HepG2 (cell line): ENCODE data around the gene MTHFR. TPM values are rescaled to one million over a fixed set of nuclear protein-coding genes. Genes with fewer than 3 reads are reported as not detected.
A peak's percentile ranks its signal among the peaks of the same experiment; 100 is the strongest.

Experiments
- ATAC-seq: fragments of 200-7000 bp; cut with Tn5 transposase; 3 replicates; pipeline ENCODE4 v1.9.1; 2020; ENCODE audit warnings: mild to moderate bottlenecking, moderate library complexity
- BruUV-seq: library from RNA; stranded (reverse); fragments of 400-500 nt; replicated peaks from 2 replicates; lab custom pipeline; 2021; lab: Mats Ljungman, UMichigan
- CTCF ChIA-PET: fragments of 300-600 bp; formaldehyde crosslinking; extraction: SDS; loops from one replicate; lab custom pipeline; 2021; ENCODE audit warnings: low total read pairs, inconsistent platforms, low intra/inter-chr PET ratio; lab: Yijun Ruan, JAX
- POLR2A ChIA-PET: fragments of 350-600 bp; sonication (Branson Sonifier 250); formaldehyde crosslinking; loops from one replicate; lab custom pipeline; 2020; ENCODE audit warnings: antibody characterized with exemption, inconsistent platforms; lab: Yijun Ruan, JAX
- DNase-seq: peaks from one replicate; pipeline ENCODE4 v3.0.0-alpha.2; 2015; ENCODE audit warnings: low spot score
- FAIRE-seq: peaks from 3 replicates; lab custom pipeline; 2011; peaks lifted over from hg19 to GRCh38; lab: Jason Lieb, UNC
- H2AFZ ChIP-seq: one replicate; pipeline ENCODE4 v1.6.1; 2011; ENCODE audit warnings: low read length, inconsistent platforms
- H3K27ac ChIP-seq: fragments of 300-600 bp; 3 replicates; pipeline ENCODE4 v1.8.0; 2011; ENCODE audit warnings: mixed run types, mild to moderate bottlenecking, mixed read lengths, low read length, inconsistent platforms; ENCODE audit not compliant: insufficient read depth; ENCODE audit errors: extremely low read length
- H3K27me3 ChIP-seq, 2 experiments: fragments of 200-600 bp in 1 of 2; 2 replicates in 1 of 2; 3 replicates in 1 of 2; pipeline versions ENCODE4 v1.6.0 to v1.8.0; 2011; ENCODE audit warnings: low read length in 2 of 2, mild to moderate bottlenecking in 2 of 2, moderate library complexity in 2 of 2, inconsistent platforms in 1 of 2; ENCODE audit not compliant: insufficient read depth in 2 of 2, control insufficient read depth in 1 of 2
- H3K36me3 ChIP-seq, 2 experiments: fragments of 200-600 bp in 1 of 2; replicated peaks in 1 of 2; 2 replicates in 1 of 2; 3 replicates in 1 of 2; pipeline versions ENCODE4 v1.5.1 to v1.8.0; 2011; ENCODE audit warnings: low read length in 2 of 2, inconsistent platforms in 1 of 2; ENCODE audit not compliant: insufficient read depth in 2 of 2, control insufficient read depth in 1 of 2
- H3K4me1 ChIP-seq: 2 replicates; pipeline ENCODE4 v1.5.1; 2012; ENCODE audit warnings: low read length, inconsistent platforms; ENCODE audit not compliant: insufficient read depth
- H3K4me2 ChIP-seq: 2 replicates; pipeline ENCODE4 v1.6.0; 2011; ENCODE audit warnings: low read depth, low read length, inconsistent platforms
- H3K4me3 ChIP-seq, 3 experiments: fragments of 200-600 bp in 1 of 3; sonication (generic), shearing (Covaris generic) in 1 of 3; replicated peaks in 1 of 3; 2 replicates each; pipeline ENCODE4 v1.5.1; 2011 to 2016; ENCODE audit warnings: low read length in 3 of 3, inconsistent platforms in 2 of 3, low read depth in 2 of 3, mild to moderate bottlenecking in 2 of 3, control low read depth in 1 of 3, mixed read lengths in 1 of 3; ENCODE audit not compliant: insufficient read depth in 1 of 3
- H3K79me2 ChIP-seq: one replicate; pipeline ENCODE4 v1.6.1; 2011; ENCODE audit warnings: low read length, inconsistent platforms; ENCODE audit not compliant: insufficient read depth
- H3K9ac ChIP-seq: 2 replicates; pipeline ENCODE4 v1.6.0; 2011; ENCODE audit warnings: mild to moderate bottlenecking, low read depth, low read length, inconsistent platforms; ENCODE audit not compliant: insufficient read depth
- H3K9me3 ChIP-seq: 2 replicates; pipeline ENCODE4 v1.5.1; 2012; ENCODE audit warnings: mild to moderate bottlenecking, low read length
- H4K20me1 ChIP-seq: 2 replicates; pipeline ENCODE4 v1.6.0; 2011; ENCODE audit warnings: inconsistent platforms, mild to moderate bottlenecking, low read length, moderate library complexity; ENCODE audit not compliant: insufficient read depth
- AGO2 ChIP-seq: fragments of 200-400 bp; formaldehyde crosslinking; optimal IDR thresholded peaks from 2 replicates; pipeline ENCODE3; 2017; ENCODE audit warnings: mild to moderate bottlenecking, low read depth, low read length, moderate library complexity
- CBX2 ChIP-seq, 2 experiments: fragments of 200-600 bp in 1 of 2; sonication (generic); formaldehyde crosslinking in 1 of 2; IDR thresholded peaks; 2 replicates each; pipeline versions ENCODE4 v1.7.0 to v1.8.1; 2018 to 2022; ENCODE audit warnings: low read depth in 2 of 2, low read length in 1 of 2, mild to moderate bottlenecking in 1 of 2, missing genetic modification reagents in 1 of 2
- HNRNPK ChIP-seq: fragments of 200-400 bp; formaldehyde crosslinking; IDR thresholded peaks from 2 replicates; pipeline ENCODE4 v1.6.1; 2018; ENCODE audit warnings: low read length, low read depth, moderate library complexity, mild to moderate bottlenecking; ENCODE audit not compliant: poor library complexity, severe bottlenecking
- ISL2 ChIP-seq: sonication (generic); formaldehyde crosslinking; IDR thresholded peaks from 2 replicates; pipeline ENCODE4 v1.5.0; 2020; ENCODE audit warnings: missing genetic modification reagents
- NBN ChIP-seq: fragments of 450-650 bp; conservative IDR thresholded peaks from 2 replicates; pipeline ENCODE4 v1.6.1; 2017
- NFYC ChIP-seq: IDR thresholded peaks from 2 replicates; pipeline ENCODE4 v1.6.1; 2016; ENCODE audit warnings: missing genetic modification reagents, missing compliant biosample characterization
- POLR2A ChIP-seq, 2 experiments: IDR thresholded peaks; 2 replicates each; pipeline ENCODE4 v1.6.1; 2011; ENCODE audit warnings: low read depth in 2 of 2, low read length in 2 of 2, mild to moderate bottlenecking in 1 of 2, moderate library complexity in 1 of 2; ENCODE audit not compliant: insufficient read depth in 1 of 2
- RFXANK ChIP-seq: IDR thresholded peaks from 2 replicates; pipeline ENCODE4 v1.6.1; 2016
- TBP ChIP-seq: sonication (generic); formaldehyde crosslinking; IDR thresholded peaks from 2 replicates; pipeline ENCODE4 v1.5.0; 2020; ENCODE audit warnings: missing genetic modification reagents
- TBX2 ChIP-seq: sonication (generic); formaldehyde crosslinking; IDR thresholded peaks from 2 replicates; pipeline ENCODE4 v1.5.0; 2020; ENCODE audit warnings: missing genetic modification reagents, mild to moderate bottlenecking, borderline replicate concordance
- TEAD3 ChIP-seq: optimal IDR thresholded peaks from 2 replicates; pipeline ENCODE3; 2016; ENCODE audit warnings: borderline replicate concordance
- XBP1 ChIP-seq: sonication (generic); formaldehyde crosslinking; IDR thresholded peaks from 2 replicates; pipeline ENCODE4 v1.5.0; 2020; ENCODE audit warnings: missing genetic modification reagents
- ZBTB42 ChIP-seq: sonication (generic); formaldehyde crosslinking; IDR thresholded peaks from 2 replicates; pipeline ENCODE4 v1.5.0; 2020; ENCODE audit warnings: mild to moderate bottlenecking, missing genetic modification reagents
- ZFP37 ChIP-seq: sonication (generic); formaldehyde crosslinking; IDR thresholded peaks from 2 replicates; pipeline ENCODE4 v1.4.0; 2020; ENCODE audit warnings: missing genetic modification reagents, borderline replicate concordance
- ZNF333 ChIP-seq: sonication (generic); formaldehyde crosslinking; IDR thresholded peaks from 2 replicates; pipeline ENCODE4 v1.4.0; 2020; ENCODE audit warnings: mild to moderate bottlenecking, missing genetic modification reagents, borderline replicate concordance
- ZNF510 ChIP-seq: sonication (generic); formaldehyde crosslinking; IDR thresholded peaks from 2 replicates; pipeline ENCODE4 v1.4.0; 2020; ENCODE audit warnings: low read depth, mild to moderate bottlenecking, missing genetic modification reagents
- ZNF557 ChIP-seq: sonication (generic); formaldehyde crosslinking; IDR thresholded peaks from 2 replicates; pipeline ENCODE4 v1.4.0; 2020; ENCODE audit warnings: missing genetic modification reagents
- ZNF629 ChIP-seq: sonication (generic); formaldehyde crosslinking; conservative IDR thresholded peaks from 2 replicates; pipeline ENCODE4 v1.5.0; 2020; ENCODE audit warnings: missing genetic modification reagents
- ZNF713 ChIP-seq: sonication (generic); formaldehyde crosslinking; IDR thresholded peaks from 2 replicates; pipeline ENCODE4 v1.4.0; 2020; ENCODE audit warnings: mild to moderate bottlenecking, missing genetic modification reagents
- ZNF780A ChIP-seq: sonication (generic); formaldehyde crosslinking; IDR thresholded peaks from 2 replicates; pipeline ENCODE4 v1.8.0; 2022; ENCODE audit warnings: mild to moderate bottlenecking, missing genetic modification reagents, moderate library complexity
- ZNF790 ChIP-seq: sonication (generic); formaldehyde crosslinking; IDR thresholded peaks from 2 replicates; pipeline ENCODE4 v1.8.0; 2022; ENCODE audit warnings: missing genetic modification reagents, mild to moderate bottlenecking, borderline replicate concordance
- WGBS: methylation state at CpG from one replicate; pipeline ENCODE4 v1.1.6; 2017; ENCODE audit warnings: low lambda C conversion rate; 5-methylcytosine and 5-hydroxymethylcytosine counted together
- in situ Hi-C: cut with HindIII; loops from 2 replicates; pipeline ENCODE4 v1.10.0; 2017; ENCODE audit warnings: low pct_unique_long_range_greater_than_20kb; ENCODE audit not compliant: extremely low pct_ligation_motif_present
- intact Hi-C: fragments of 100-400 bp; cut with micrococcal nuclease; formaldehyde crosslinking; loops from one replicate; pipeline ENCODE4 v1.10.0; 2022; ENCODE audit not compliant: unreplicated experiment
- polyA plus RNA-seq, 8 experiments: library from polyadenylated mRNA; depleted of rRNA in 3 of 8; stranded (reverse) in 7 of 8; unstranded in 1 of 8; fragments of >200 nt; fragmentation: Illumina TruSeq in 4 of 8; extraction: Trizol in 4 of 8; gene quantifications; 2 replicates each; pipeline versions ENCODE4 v1.2.1 to v1.2.3, GENCODE V29; 2011 to 2016; ENCODE audit warnings: low read depth in 4 of 8, missing spikeins in 1 of 8, mixed read lengths in 1 of 8; ENCODE audit not compliant: insufficient read depth in 1 of 8
- total RNA-seq, 5 experiments: library from RNA; depleted of rRNA; stranded (reverse); fragments of >200 nt; fragmentation: Illumina TruSeq; extraction: Trizol; gene quantifications; 2 replicates each; pipeline ENCODE4 v1.2.3, GENCODE V29; 2016; ENCODE audit warnings: low read depth in 1 of 5
- TF ChIP-seq, protein P1 (sequence below): sonication (generic); formaldehyde crosslinking; IDR thresholded peaks from 2 replicates; pipeline ENCODE4 v1.4.0; 2020; ENCODE audit warnings: missing genetic modification reagents, mild to moderate bottlenecking, borderline replicate concordance
- TF ChIP-seq, protein P2 (sequence below): sonication (generic); formaldehyde crosslinking; IDR thresholded peaks from 2 replicates; pipeline ENCODE4 v1.9.0; 2021; ENCODE audit warnings: missing genetic modification reagents, borderline replicate concordance
- TF ChIP-seq, protein P3 (sequence below): sonication (generic); formaldehyde crosslinking; IDR thresholded peaks from 2 replicates; pipeline ENCODE4 v1.4.0; 2020; ENCODE audit warnings: mild to moderate bottlenecking, low read depth, missing genetic modification reagents

The MTHFR gene
- total and polyA plus RNA-seq, 2 of the 13 experiments (the other 11 are each of a cell fraction or from before 2014, with no cell fraction given), result 3.8 to 8.2 TPM

DNA sequence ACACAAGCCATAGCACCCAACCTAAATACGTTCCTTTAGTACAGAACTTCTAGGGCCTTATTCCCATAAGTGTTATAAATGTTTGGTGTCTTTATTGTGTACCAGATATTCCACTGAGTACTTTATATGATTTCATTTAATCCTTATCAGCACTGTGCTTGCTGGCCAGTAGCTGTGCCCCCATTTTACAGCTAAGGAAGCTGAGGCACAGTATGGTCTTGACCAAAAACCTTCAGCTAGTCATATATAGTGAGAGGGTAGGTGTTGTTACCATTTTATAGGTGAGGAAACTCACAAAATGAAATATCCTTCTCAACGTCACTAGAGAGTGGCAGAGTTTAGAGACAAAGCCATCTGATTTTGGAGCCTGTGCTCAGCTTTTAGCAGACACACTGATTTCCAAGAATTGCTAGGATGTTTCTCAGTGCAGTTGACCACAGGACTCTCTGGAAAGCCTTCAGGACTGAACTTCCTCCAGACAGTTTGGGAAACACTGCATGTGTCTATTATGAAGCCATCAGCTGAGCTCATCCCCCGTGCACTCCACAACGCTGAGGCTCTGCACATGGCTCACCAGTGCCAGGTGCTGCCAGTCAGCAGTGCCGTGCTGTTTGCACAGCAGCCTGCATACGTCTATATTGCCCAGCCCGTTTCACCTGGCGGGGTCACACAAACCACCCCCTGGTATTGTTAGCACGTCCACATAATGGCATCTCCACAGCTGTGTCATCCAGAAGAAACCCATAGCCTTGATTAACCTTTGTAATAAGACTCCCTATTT, 26.4 kb upstream of the MTHFR start:
- WGBS, result 96% methylated on average over 8 of the region's 9 CpGs
- Histone ChIP-seq H3K36me3 (peaks cover 41 to 88% of the 10 kb centered on the region in 2 experiments), H3K27me3 (no peaks in the 10 kb centered on the region), H3K9ac (no peak overlapping the region), H3K4me1 (no peaks in the 10 kb centered on the region), H2AFZ (no peak overlapping the region), H3K4me3 (no peak overlapping the region), H4K20me1 (no peaks in the 10 kb centered on the region), H3K27ac (no peak overlapping the region), H3K9me3 (no peaks in the 10 kb centered on the region), H3K4me2 (no peak overlapping the region), H3K79me2 (no peaks in the 10 kb centered on the region)
- FAIRE-seq (no peak), ATAC-seq (no peak), DNase-seq (no peak)
- no TSS peak for BruUV-seq
- ChIA-PET CTCF (no interaction called here), POLR2A (interaction anchor here (1.0 to 1.4 kb wide), 2 partner anchors 11 kb away, joined by 3 to 4 read pairs; no protein-coding TSS in a partner anchor)
- in situ Hi-C loops, result loop anchor here (10.0 kb wide), 1 partner anchor 133 kb away; no protein-coding TSS in a partner anchor
- intact Hi-C loops, result no loop called here
- TF ChIP-seq TBX2, result no peak
- no peak for TF ChIP-seq ISL2
- no peak for TF ChIP-seq ZFP37 (CRISPR knock-in tag)
- TF ChIP-seq NFYC, result no peak
- TF ChIP-seq XBP1, result no peak
- peak; percentile 41 for TF ChIP-seq AGO2
- TF ChIP-seq, protein P1, sequence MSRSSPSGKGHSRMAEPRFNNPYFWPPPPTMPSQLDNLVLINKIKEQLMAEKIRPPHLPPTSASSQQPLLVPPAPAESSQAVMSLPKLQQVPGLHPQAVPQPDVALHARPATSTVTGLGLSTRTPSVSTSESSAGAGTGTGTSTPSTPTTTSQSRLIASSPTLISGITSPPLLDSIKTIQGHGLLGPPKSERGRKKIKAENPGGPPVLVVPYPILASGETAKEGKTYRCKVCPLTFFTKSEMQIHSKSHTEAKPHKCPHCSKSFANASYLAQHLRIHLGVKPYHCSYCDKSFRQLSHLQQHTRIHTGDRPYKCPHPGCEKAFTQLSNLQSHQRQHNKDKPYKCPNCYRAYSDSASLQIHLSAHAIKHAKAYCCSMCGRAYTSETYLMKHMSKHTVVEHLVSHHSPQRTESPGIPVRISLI (CRISPR knock-in tag), result no peak
- no peak for TF ChIP-seq ZNF333 (CRISPR knock-in tag)
- no peak for TF ChIP-seq TEAD3 (CRISPR knock-in tag)
- no peak for TF ChIP-seq ZNF713
- TF ChIP-seq RFXANK (CRISPR knock-in tag), result no peak
- no peak for TF ChIP-seq ZNF557 (CRISPR knock-in tag)
- TF ChIP-seq TBP (CRISPR knock-in tag), result no peak
- TF ChIP-seq, protein P2, sequence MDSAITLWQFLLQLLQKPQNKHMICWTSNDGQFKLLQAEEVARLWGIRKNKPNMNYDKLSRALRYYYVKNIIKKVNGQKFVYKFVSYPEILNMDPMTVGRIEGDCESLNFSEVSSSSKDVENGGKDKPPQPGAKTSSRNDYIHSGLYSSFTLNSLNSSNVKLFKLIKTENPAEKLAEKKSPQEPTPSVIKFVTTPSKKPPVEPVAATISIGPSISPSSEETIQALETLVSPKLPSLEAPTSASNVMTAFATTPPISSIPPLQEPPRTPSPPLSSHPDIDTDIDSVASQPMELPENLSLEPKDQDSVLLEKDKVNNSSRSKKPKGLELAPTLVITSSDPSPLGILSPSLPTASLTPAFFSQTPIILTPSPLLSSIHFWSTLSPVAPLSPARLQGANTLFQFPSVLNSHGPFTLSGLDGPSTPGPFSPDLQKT (CRISPR knock-in tag), result no peak
- TF ChIP-seq POLR2A (IDR thresholded peaks at IDR 0.05; ENCODE audit: insufficient read depth in 1 of 2, low read depth in 2 of 2, low read length in 2 of 2), result 0 out of 4 replicates have a peak, but pooled peaks of 1 of the 2 experiments have one; percentile 22
- TF ChIP-seq NBN, result no peak
- no peak for TF ChIP-seq HNRNPK
- no peak for TF ChIP-seq ZNF780A (CRISPR knock-in tag)
- TF ChIP-seq ZNF790 (CRISPR knock-in tag), result no peak
- TF ChIP-seq ZNF629, result peak; percentile 62; the same call in 1 of the 2 replicates
- no peak for TF ChIP-seq ZBTB42 (CRISPR knock-in tag)
- TF ChIP-seq CBX2 (IDR thresholded peaks at IDR 0.05; ENCODE audit: low read depth, low read length), result no peak
- TF ChIP-seq CBX2 (CRISPR knock-in tag; IDR thresholded peaks at IDR 0.05; ENCODE audit: low read depth), result no peak
- TF ChIP-seq ZNF510, result no peak
- TF ChIP-seq, protein P3, sequence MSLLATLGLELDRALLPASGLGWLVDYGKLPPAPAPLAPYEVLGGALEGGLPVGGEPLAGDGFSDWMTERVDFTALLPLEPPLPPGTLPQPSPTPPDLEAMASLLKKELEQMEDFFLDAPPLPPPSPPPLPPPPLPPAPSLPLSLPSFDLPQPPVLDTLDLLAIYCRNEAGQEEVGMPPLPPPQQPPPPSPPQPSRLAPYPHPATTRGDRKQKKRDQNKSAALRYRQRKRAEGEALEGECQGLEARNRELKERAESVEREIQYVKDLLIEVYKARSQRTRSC (CRISPR knock-in tag), result no peak
